ENCODE measurements around the gene WDR7. TPM values are rescaled to one million over a fixed set of nuclear protein-coding genes. Genes with fewer than 3 reads are reported as not detected.

WDR7 gene
- total and polyA plus RNA-seq, 12 donors = 3.6 to 64.6 (median 24.2) TPM

DNA sequence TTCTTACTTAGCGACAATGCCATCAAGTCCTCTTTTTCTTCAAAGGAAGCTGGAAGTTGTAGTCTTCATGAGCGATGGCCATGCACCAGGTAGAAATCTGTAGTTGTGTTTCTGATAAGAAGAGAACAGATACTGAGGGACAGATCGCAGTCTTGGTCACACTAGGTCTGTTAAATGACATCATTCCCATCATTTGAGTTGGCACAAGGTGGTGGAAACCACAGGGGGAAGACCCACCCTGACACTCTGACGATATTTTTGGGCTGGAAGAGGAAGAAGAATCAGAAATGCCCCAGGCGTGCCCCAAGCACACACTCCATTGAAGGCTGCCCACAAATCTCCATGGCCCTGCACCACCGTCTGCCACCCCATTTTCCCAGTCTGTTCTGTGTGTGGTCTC, 406.7 kb downstream of the WDR7 start:
- Histone ChIP-seq H3K4me3 (no peak overlapping the region), H3K36me3 (replicated peaks in 1 of 2) (no peaks in the 10 kb centered on the region), H3K27me3 (no peaks in the 10 kb centered on the region), H3K4me1 (replicated peaks in 1 of 2) (no peaks in the 10 kb centered on the region), H3K27ac (no peak overlapping the region), H3K9me3 (replicated peaks in 1 of 3) (no peaks in the 10 kb centered on the region)
- 77 to 85% (median 78%) methylated on average over 6 of the region's 6 CpGs for WGBS, 4 donors
- intact Hi-C loops (cut with DNase I) = no loop called here
- no peak for DNase-seq
- TF ChIP-seq, protein P1, sequence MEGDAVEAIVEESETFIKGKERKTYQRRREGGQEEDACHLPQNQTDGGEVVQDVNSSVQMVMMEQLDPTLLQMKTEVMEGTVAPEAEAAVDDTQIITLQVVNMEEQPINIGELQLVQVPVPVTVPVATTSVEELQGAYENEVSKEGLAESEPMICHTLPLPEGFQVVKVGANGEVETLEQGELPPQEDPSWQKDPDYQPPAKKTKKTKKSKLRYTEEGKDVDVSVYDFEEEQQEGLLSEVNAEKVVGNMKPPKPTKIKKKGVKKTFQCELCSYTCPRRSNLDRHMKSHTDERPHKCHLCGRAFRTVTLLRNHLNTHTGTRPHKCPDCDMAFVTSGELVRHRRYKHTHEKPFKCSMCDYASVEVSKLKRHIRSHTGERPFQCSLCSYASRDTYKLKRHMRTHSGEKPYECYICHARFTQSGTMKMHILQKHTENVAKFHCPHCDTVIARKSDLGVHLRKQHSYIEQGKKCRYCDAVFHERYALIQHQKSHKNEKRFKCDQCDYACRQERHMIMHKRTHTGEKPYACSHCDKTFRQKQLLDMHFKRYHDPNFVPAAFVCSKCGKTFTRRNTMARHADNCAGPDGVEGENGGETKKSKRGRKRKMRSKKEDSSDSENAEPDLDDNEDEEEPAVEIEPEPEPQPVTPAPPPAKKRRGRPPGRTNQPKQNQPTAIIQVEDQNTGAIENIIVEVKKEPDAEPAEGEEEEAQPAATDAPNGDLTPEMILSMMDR (IDR thresholded peaks at IDR 0.05) = no peak
- TF ChIP-seq POLR2A (IDR thresholded peaks at IDR 0.05) = no peak

DNA sequence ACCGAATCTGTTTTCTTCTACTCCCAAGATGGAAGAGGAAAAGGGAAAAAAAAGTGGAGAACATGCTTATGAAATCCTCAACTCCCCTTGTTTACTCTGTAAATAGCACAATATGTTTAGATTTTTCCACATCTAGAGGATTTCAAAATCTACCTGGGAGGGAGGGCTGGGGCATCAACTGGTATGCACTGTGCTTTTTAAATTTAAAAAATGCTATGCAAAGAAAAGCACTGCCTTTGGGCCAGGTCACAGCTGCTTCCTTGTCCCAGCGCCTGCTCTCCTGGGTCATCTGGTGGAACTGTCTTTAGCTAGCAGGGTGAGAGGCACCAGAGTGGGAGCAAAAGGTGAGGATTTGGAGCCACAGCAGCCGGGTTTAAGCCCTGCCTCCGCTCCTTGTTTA, 407.6 kb downstream of the WDR7 start:
- intact Hi-C loops (cut with DNase I) = no loop called here
- 65 to 83% (median 72%) methylated on average over 4 of the region's 4 CpGs for WGBS, 4 donors
- no peaks in the 10 kb centered on the region for H3K4me1 ChIP-seq (replicated peaks in 1 of 2)
- H3K27me3 ChIP-seq = no peaks in the 10 kb centered on the region
- no peaks in the 10 kb centered on the region for H3K36me3 ChIP-seq (replicated peaks in 1 of 2)
- DNase-seq = no peak
- no peak overlapping the region for H3K4me3 ChIP-seq
- no peak overlapping the region for H3K27ac ChIP-seq
- TF ChIP-seq, protein P1 (IDR thresholded peaks at IDR 0.05) = no peak
- TF ChIP-seq POLR2A (IDR thresholded peaks at IDR 0.05) = no peak
- H3K9me3 ChIP-seq (replicated peaks in 1 of 3) = no peaks in the 10 kb centered on the region

DNA sequence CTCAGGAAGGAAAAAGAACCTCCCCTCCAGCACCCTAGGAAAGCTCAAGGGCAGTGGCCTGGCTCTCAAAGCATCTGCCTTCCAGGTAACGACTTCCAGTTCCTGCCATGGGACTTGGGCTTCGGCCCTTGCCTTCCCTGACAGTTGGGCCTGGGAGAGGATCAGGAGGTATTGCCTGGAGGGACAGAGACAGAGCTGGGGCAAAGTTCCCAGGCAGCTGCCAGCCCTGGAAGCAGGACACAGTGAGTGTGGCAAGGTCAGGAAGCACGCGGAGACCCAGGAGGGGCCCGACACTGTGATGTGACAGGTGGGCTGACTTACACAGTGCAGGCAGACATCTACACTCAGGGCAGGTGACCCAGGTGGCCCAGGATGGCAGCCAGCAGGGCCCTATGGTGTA, 408.2 kb downstream of the WDR7 start:
- WGBS, 4 donors = 65 to 86% (median 75%) methylated on average over 3 to 5 of the region's 5 CpGs
- Histone ChIP-seq H3K27ac (no peak overlapping the region), H3K9me3 (replicated peaks in 1 of 3) (no peaks in the 10 kb centered on the region), H3K4me3 (no peak overlapping the region), H3K27me3 (no peaks in the 10 kb centered on the region), H3K36me3 (replicated peaks in 1 of 2) (no peaks in the 10 kb centered on the region), H3K4me1 (replicated peaks in 1 of 2) (no peaks in the 10 kb centered on the region)
- intact Hi-C loops (cut with DNase I) = no loop called here
- no peak for TF ChIP-seq POLR2A (IDR thresholded peaks at IDR 0.05)
- TF ChIP-seq, protein P1 (IDR thresholded peaks at IDR 0.05) = no peak
- DNase-seq = no peak

DNA sequence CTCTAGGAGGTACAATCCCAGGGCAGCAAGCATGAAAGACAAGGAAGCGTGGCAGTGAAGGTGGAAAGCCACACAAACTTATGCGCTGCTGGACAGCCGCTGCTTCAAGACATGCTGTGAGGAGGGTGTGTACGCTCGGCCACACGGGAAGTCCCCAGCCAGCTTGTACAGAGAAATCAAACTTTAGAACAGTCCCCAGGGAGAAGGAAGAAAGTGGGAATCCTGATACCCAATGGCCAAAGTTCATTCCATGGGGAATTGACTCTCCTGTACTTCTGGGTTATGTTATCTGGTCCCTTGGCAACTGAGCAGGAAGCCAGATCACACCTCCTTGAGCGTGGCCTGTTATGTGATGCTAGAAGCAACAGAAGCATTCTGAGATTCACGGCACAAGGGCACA, 409.7 kb downstream of the WDR7 start:
- Histone ChIP-seq H3K27me3 (no peaks in the 10 kb centered on the region), H3K4me1 (replicated peaks in 1 of 2) (no peaks in the 10 kb centered on the region), H3K36me3 (replicated peaks in 1 of 2) (no peaks in the 10 kb centered on the region), H3K4me3 (no peak overlapping the region), H3K27ac (no peak overlapping the region), H3K9me3 (replicated peaks in 1 of 3) (no peaks in the 10 kb centered on the region)
- no peak for TF ChIP-seq POLR2A (IDR thresholded peaks at IDR 0.05)
- TF ChIP-seq, protein P1 (IDR thresholded peaks at IDR 0.05) = no peak
- WGBS, 4 donors = 74 to 84% (median 80%) methylated on average over 8 of the region's 8 CpGs
- intact Hi-C loops (cut with DNase I) = no loop called here
- no peak for DNase-seq
